Measurements from ENCODE around the gene RIMBP3C.
"Not testable (repeated sequence)": the region's sequence is repeated elsewhere in the genome, so short reads cannot be mapped to it uniquely, and the experiment has no call there.

GRCh38 chr22:21497984-21498383 lies 53.3 kb downstream of the RIMBP3C start:
- not testable (repeated sequence) for TF ChIP-seq POLR2A (IDR thresholded peaks at IDR 0.05); CTCF (IDR thresholded peaks at IDR 0.05 in 4 of 5, conservative IDR thresholded peaks at IDR 0.05 in 1 of 5)

All from gastrocnemius medialis (tissue), 4 donors.